ENCODE measurements around the gene SERP2. TPM values are rescaled to one million over a fixed set of nuclear protein-coding genes. Genes with fewer than 3 reads are reported as not detected.

Gene SERP2
- total RNA-seq = 10.6 and 11.0 TPM in 2 replicates

GRCh38 chr13:44373601-44374347, at the start of gene SERP2:
TSS of gene SERP2 (plus strand) at chr13:44373824. CDS start at chr13:44374026, 202 bp downstream.

Other genes with a start within 250 kb of the SERP2 start
- 44.5 and 49.0 TPM in 2 replicates for gene TSC22D1, start 202.5 kb downstream of the SERP2 start, total RNA-seq